CD4-positive, alpha-beta T cell treated with Interleukin-15 for 4 hours (primary cell): ENCODE results near the gene KRT5.

Experiments
- DNase-seq: peaks from one replicate; pipeline ENCODE4 v3.0.0-alpha.2; 2020; ENCODE audit warnings: low spot score

KRT5 gene

GRCh38 chr12:52519826-52520662 lies at the start of gene KRT5:
TSS of gene KRT5 (minus strand) at chr12:52520394. CDS start at chr12:52520296, 98 bp downstream.
- DNase-seq = no peak

GRCh38 chr12:52568111-52568510 lies 47.9 kb upstream of the KRT5 start:
- no peak for DNase-seq

- DNase-seq = peak; percentile 71
Observed at GRCh38 chr12:52566847-52567291, 46.7 kb upstream of the KRT5 start.

- no peak for DNase-seq
Observed at GRCh38 chr12:52564582-52564981, 44.4 kb upstream of the KRT5 start.

GRCh38 chr12:52561880-52562449 lies 41.8 kb upstream of the KRT5 start:
- no peak for DNase-seq

- DNase-seq = no peak
Observed at GRCh38 chr12:52559979-52560378, 39.8 kb upstream of the KRT5 start.

GRCh38 chr12:52558781-52559445 lies 38.7 kb upstream of the KRT5 start:
- DNase-seq = no peak

GRCh38 chr12:52557476-52557875 lies 37.3 kb upstream of the KRT5 start:
- DNase-seq = no peak

- peak; percentile 20 for DNase-seq
Observed at GRCh38 chr12:52555577-52555976, 35.4 kb upstream of the KRT5 start.

GRCh38 chr12:52552681-52553195 lies 32.5 kb upstream of the KRT5 start, which contains the start of gene KRT71:
TSS of gene KRT71 (minus strand) at chr12:52553145. CDS start at chr12:52553077, 68 bp downstream.
- no peak for DNase-seq

- DNase-seq = no peak
Observed at GRCh38 chr12:52552055-52552454, 31.9 kb upstream of the KRT5 start.

- DNase-seq = no peak
Observed at GRCh38 chr12:52551216-52551865, 31.1 kb upstream of the KRT5 start.

GRCh38 chr12:52546126-52546525 lies 25.9 kb upstream of the KRT5 start:
- no peak for DNase-seq

- no peak for DNase-seq
Observed at GRCh38 chr12:52543985-52544883, 24.0 kb upstream of the KRT5 start.

- DNase-seq = no peak
Observed at GRCh38 chr12:52542785-52543318, 22.7 kb upstream of the KRT5 start.

GRCh38 chr12:52542157-52542556 lies 22.0 kb upstream of the KRT5 start:
- DNase-seq = no peak

GRCh38 chr12:52541709-52542108 lies 21.5 kb upstream of the KRT5 start:
- no peak for DNase-seq

GRCh38 chr12:52540531-52540930 lies 20.3 kb upstream of the KRT5 start:
- DNase-seq = no peak

GRCh38 chr12:52539821-52540173 lies 19.6 kb upstream of the KRT5 start:
- DNase-seq = no peak

GRCh38 chr12:52539083-52539820 lies 19.1 kb upstream of the KRT5 start:
- no peak for DNase-seq
